ENCODE measurements around the gene PTDSS2.

DNA sequence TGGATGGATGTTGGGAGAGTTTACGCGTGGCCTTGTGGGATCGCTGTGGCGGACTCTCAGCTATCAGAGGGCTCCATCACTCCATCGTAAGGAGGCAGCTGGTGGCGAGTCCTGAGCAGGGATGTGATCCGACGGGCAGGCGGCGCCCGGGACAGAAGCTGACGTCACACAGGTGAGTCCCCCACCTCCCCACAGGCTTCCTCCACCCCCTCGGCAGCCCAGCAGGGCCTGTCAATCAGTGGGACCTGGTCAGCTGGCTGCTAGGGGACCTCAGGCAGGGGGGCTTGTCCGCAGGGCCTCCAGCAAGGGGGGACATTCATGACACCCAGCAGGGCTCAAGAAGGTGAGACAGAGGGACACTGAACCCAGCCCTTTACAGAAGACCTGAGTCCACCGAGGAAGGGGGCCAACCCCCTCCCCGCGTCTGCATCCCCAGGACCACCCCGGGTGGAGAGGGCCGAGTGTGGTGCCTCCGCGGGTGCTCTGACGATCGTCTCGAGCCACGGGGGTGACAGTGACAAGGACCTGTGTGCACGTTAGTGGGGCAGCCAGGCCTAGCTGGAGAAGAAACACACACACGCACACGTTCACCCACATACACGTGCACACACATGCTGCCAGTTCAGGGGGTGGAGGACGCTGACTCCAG lies 78.2 kb downstream of the PTDSS2 start:
- no peak for TF ChIP-seq ZKSCAN1 (IDR thresholded peaks at IDR 0.05; ENCODE audit: low read depth, low read length)
- TF ChIP-seq POLR2A (conservative IDR thresholded peaks at IDR 0.05) = no peak
- TF ChIP-seq, protein P1, sequence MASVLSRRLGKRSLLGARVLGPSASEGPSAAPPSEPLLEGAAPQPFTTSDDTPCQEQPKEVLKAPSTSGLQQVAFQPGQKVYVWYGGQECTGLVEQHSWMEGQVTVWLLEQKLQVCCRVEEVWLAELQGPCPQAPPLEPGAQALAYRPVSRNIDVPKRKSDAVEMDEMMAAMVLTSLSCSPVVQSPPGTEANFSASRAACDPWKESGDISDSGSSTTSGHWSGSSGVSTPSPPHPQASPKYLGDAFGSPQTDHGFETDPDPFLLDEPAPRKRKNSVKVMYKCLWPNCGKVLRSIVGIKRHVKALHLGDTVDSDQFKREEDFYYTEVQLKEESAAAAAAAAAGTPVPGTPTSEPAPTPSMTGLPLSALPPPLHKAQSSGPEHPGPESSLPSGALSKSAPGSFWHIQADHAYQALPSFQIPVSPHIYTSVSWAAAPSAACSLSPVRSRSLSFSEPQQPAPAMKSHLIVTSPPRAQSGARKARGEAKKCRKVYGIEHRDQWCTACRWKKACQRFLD (CRISPR knock-in tag; IDR thresholded peaks at IDR 0.05) = no peak
- TF ChIP-seq FOXJ3 (CRISPR knock-in tag; IDR thresholded peaks at IDR 0.05) = no peak
- TF ChIP-seq NFYB (IDR thresholded peaks at IDR 0.05; ENCODE audit: extremely low read depth, insufficient read length) = no peak
- no peak for TF ChIP-seq ARHGAP35 (IDR thresholded peaks at IDR 0.05; ENCODE audit: partially characterized antibody)
